T47D (cell line): Measurements from ENCODE around the gene HDAC8.

Experiments used
- DNase-seq, 2 experiments: peaks; one replicate each; pipeline versions ENCODE4 v3.0.0 to v3.0.0-alpha.2; 2011 to 2012; ENCODE audit warnings: low read depth in 1 of 2, low spot score in 1 of 2
- JUND ChIP-seq: IDR thresholded peaks from 2 replicates; pipeline ENCODE4 v1.6.1; 2012; ENCODE audit warnings: low read depth
- in situ Hi-C: cut with HindIII; loops from 2 replicates; pipeline ENCODE4 v1.10.0; 2016; ENCODE audit warnings: low sequenced_read_pairs, low pct_unique_long_range_greater_than_20kb

HDAC8 gene

DNA sequence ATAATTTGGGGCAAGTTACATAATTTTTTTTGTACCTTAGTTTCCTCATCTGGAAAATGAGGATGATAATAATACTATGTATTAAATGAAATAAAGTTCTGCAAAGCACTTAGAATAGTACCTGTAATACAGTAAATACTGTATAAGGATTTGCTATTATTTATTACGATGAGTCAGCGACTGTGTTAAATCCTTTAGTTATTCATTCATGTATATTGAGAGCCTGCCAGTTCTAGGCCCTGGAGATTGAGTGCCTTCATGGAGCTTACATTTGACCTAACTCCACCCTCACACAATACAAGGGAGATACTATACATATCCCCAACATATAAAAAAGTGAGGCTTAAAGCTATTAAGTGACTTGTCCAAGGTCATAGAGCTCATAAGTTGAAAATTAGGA lies 199.9 kb downstream of the HDAC8 start:
- TF ChIP-seq JUND: no peak
- no peak for DNase-seq
- in situ Hi-C loops: no loop called here

GRCh38 chrX:72371405-72371804 lies 201.2 kb downstream of the HDAC8 start:
- in situ Hi-C loops: no loop called here
- DNase-seq: no peak
- no peak for TF ChIP-seq JUND

- in situ Hi-C loops: no loop called here
- no peak for TF ChIP-seq JUND
- peak in 1 of 2 experiments; percentile 72 for DNase-seq
Observed at GRCh38 chrX:72368796-72369195, 203.8 kb downstream of the HDAC8 start.

GRCh38 chrX:72367516-72367915 lies 205.1 kb downstream of the HDAC8 start:
- in situ Hi-C loops: no loop called here
- no peak for TF ChIP-seq JUND
- no peak for DNase-seq

DNA sequence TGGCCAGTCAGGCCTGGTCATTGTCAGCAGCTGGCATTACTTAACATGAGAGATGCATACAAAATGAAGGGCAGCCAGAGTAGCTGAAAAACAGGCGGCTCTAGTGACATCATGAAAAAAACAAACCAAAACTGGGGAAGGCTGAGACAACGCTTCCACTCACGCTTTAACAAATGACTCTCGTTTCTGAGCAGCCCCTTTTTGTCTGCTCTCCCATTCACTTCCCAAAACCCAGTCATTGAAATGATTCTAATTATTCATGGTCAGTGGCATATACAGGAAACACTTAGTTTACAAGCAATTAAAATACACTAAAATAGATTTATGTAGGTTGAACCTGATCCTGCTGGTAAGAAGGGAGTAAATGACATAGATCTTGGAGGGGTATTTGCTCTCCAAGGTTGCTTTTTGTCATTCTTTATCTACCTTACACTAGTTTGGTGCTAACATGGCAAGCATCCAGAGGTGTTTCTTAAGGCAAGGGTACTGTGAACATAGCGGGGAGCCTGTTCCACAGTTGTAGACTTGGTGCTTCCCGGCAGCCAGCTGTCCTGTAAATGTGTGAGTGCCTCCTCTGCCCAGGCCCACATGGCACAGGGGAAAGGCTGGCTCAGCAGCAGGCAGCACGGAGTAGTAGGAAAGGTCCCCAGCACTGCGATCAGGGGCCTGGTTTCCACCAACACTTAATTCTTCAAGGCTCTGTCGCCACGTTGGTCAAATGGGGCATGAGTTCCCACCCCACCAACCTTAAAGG lies 205.8 kb downstream of the HDAC8 start:
- TF ChIP-seq JUND: no peak
- in situ Hi-C loops: no loop called here
- DNase-seq: no peak

DNA sequence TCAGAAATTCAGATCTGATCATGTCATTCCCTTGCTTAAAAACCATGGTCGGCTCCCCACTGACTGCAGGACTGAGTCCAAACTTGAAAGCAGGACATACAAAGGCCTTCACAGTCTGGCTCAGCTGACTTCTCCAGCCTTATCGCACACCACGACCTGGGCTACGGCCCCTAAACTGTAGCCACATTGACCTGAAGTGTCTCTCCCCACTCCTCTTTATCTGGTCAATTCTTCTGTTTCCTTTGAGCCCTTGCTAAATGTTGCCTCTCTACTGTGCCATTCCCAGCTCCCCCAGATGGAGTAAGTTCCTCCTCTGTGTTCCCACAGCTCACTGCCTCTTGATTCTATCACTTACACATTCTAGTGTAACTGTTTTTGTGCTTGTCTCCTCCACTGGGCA lies 206.5 kb downstream of the HDAC8 start:
- no peak for DNase-seq
- in situ Hi-C loops: no loop called here

GRCh38 chrX:72365126-72365525 lies 207.5 kb downstream of the HDAC8 start:
- no peak for DNase-seq
- in situ Hi-C loops: no loop called here
- TF ChIP-seq JUND: no peak

More for the DNA sequence above, 206.5 kb downstream of the HDAC8 start:
- TF ChIP-seq JUND: no peak

DNA sequence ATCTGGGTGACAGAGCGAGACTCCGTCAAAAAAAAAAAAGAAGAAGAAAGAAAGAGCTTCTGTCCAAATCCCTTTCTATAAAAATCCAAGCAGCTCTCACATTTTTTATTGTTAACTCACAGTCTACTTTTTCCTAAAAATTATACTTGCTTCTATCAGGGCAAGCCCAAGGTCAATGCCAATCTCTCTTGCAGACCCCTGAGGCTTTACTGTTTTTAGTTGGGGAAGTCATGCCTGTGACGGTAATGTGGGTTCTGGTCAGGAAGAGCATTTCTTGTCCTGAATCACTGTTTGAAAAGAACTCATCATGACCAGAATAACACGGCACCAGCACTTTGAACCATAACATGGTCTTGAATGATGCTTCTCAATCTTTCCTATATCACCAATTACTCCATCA lies 212.3 kb downstream of the HDAC8 start:
- no peak for TF ChIP-seq JUND
- no peak for DNase-seq
- in situ Hi-C loops: no loop called here

GRCh38 chrX:72358313-72358712 lies 214.3 kb downstream of the HDAC8 start:
- no peak for DNase-seq
- in situ Hi-C loops: no loop called here
- no peak for TF ChIP-seq JUND

- TF ChIP-seq JUND: no peak
- in situ Hi-C loops: no loop called here
- no peak for DNase-seq
Observed at GRCh38 chrX:72352786-72353185, 219.9 kb downstream of the HDAC8 start.

DNA sequence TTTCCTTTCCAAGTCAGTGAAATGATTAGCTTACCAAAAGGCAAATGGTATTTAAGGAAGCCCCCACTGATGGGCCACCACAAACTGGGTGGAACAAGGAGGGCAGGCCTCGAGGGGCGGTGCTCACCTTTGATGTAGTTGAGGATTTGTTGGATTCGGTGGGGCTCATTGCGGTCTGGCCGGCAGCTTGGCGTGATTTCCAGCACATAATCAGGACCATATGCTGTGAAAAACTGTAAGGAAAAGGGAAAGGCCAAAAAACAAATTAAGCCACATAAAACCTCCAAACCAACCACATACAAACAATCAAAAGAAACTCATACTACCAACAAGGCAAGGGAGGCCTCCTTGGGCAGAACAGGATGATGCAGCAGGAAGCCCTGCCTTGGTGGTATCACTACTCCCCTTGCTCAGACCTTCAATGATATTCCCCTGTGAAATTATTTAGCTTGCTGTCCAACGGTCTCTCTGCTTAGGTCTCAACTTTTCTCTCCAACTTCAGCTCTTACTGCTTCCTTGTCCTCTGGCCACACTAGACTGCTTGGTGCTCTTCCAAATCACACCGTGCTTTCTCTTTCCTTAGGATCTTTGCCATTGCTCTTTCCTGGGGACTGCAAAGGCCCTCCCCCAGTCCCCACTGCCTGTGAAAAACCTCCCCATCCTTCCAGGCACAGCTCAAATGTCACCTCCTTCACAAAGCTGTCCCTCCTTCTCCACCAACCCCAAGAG lies 220.9 kb downstream of the HDAC8 start:
- no peak for TF ChIP-seq JUND
- no peak for DNase-seq
- in situ Hi-C loops: no loop called here

DNA sequence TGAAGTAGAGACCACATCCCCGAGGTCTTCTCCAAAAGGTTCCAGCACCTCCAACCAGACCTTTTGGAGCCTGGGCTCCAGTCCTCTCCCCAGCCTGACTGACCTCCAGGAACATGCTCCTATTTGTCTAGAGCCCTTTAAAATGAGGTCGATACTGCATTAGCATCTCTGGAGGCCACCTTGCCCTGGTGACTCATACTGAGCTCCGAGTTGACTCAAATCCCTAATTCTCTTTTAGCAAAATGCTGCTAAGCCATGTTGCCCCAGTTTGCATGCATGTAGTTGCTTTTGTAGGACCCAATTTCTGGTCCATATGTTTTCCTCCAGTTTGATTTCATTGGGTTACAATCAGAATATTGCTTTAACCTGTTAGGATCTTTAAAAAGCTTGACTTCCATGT lies 223.5 kb downstream of the HDAC8 start:
- TF ChIP-seq JUND: no peak
- in situ Hi-C loops: no loop called here
- no peak for DNase-seq

DNA sequence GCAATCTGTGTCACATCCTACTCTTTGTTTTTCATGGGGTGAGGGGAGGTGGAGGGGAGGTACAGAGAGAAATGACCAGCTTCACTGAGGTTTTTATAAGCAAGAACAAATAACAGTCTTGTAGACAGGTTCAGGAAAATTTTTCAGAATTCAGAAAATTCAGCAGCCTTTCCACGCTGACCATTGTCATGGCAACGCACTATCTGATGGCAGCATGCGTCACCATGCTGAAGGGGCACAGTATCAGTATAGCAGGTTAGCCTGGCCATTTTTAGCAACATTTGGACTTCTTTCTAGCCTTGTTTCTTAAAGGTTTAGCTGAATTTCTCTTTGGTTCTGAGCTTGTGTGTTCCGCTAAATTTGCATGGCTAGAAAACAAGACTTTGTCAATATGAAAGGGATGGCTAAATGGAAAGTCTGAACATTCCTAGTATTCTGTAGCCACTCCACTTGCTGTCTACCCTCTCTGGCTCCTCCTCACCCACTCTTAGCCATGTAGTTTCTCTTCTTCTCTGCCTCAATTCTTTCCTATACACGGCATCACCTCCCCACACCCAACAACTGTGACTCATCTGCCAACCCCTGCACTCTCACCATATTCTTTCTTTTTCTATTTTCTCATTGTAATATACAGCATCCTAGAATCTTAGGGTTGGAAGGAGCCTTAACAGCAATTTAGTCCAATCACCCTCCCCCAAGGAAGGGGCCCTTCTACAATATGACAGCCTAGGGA lies 224.2 kb downstream of the HDAC8 start:
- in situ Hi-C loops: no loop called here
- TF ChIP-seq JUND: no peak
- no peak for DNase-seq
